Neural cell (in vitro differentiated cells): ENCODE results near the gene MRTFB.

Experiments used
- CTCF ChIP-seq: fragments of 450-650 bp; IDR thresholded peaks from 2 replicates; pipeline ENCODE4 v1.5.1; 2014; ENCODE audit warnings: antibody characterized with exemption, mild to moderate bottlenecking, moderate library complexity; ENCODE audit not compliant: poor library complexity, severe bottlenecking
- EP300 ChIP-seq: fragments of 450-650 bp; conservative IDR thresholded peaks from 2 replicates; pipeline ENCODE4 v1.6.1; 2014; ENCODE audit warnings: antibody characterized with exemption, mild to moderate bottlenecking, moderate library complexity; ENCODE audit not compliant: poor library complexity, severe bottlenecking
- EZH2 ChIP-seq: fragments of 200-600, 300-800 bp; shearing (Covaris generic), sonication (generic); IDR thresholded peaks from 2 replicates; pipeline ENCODE4 v1.6.1; 2014; ENCODE audit warnings: antibody characterized with exemption, low read length, borderline replicate concordance, mild to moderate bottlenecking; ENCODE audit not compliant: insufficient read depth, poor library complexity, severe bottlenecking
- POLR2AphosphoS5 ChIP-seq: IDR thresholded peaks from 2 replicates; pipeline ENCODE4 v1.6.1; 2012
- RAD21 ChIP-seq: fragments of 450-650 bp; conservative IDR thresholded peaks from 2 replicates; pipeline ENCODE4 v1.6.1; 2014; ENCODE audit warnings: antibody characterized with exemption, mild to moderate bottlenecking, moderate library complexity
- REST ChIP-seq: IDR thresholded peaks from 2 replicates; pipeline ENCODE4 v1.6.1; 2012; ENCODE audit warnings: borderline replicate concordance
- TAF1 ChIP-seq: IDR thresholded peaks from 2 replicates; pipeline ENCODE4 v1.6.1; 2012; ENCODE audit warnings: low read depth

GRCh38 chr16:14303639-14304394, 232.7 kb downstream of the MRTFB start:
- no peak for TF ChIP-seq EP300
- no peak for TF ChIP-seq CTCF
- no peak for TF ChIP-seq RAD21
- TF ChIP-seq POLR2AphosphoS5 = no peak
- TF ChIP-seq EZH2 = no peak
- no peak for TF ChIP-seq REST
- TF ChIP-seq TAF1 = no peak
